Activated CD8-positive, alpha-beta memory T cell treated with anti-CD3 and anti-CD28 coated beads, Interleukin-2, amount 50 U/mL, for 1 hour (primary cell): Measurements from ENCODE around the gene UMAD1.
A peak's percentile ranks its signal among the peaks of the same experiment; 100 is the strongest.

Source experiments
- DNase-seq: peaks from one replicate; pipeline ENCODE4 v3.0.0-alpha.2; 2020; ENCODE audit errors: extremely low read depth

The UMAD1 gene

GRCh38 chr7:7688956-7689355, 48.4 kb downstream of the UMAD1 start:
- DNase-seq = no peak

GRCh38 chr7:7693881-7694280, 53.3 kb downstream of the UMAD1 start:
- DNase-seq = no peak

GRCh38 chr7:7694542-7694941, 54.0 kb downstream of the UMAD1 start:
- DNase-seq = no peak

GRCh38 chr7:7695111-7695817, 54.7 kb downstream of the UMAD1 start:
- DNase-seq = no peak

GRCh38 chr7:7696458-7697119, 56.0 kb downstream of the UMAD1 start:
- DNase-seq = no peak

- no peak for DNase-seq
These were observed 58.4 kb downstream of the UMAD1 start for GRCh38 chr7:7698930-7699329.

- DNase-seq = no peak
These were observed 58.8 kb downstream of the UMAD1 start for GRCh38 chr7:7699380-7699779.

GRCh38 chr7:7699970-7700369, 59.4 kb downstream of the UMAD1 start:
- no peak for DNase-seq

GRCh38 chr7:7701527-7701926, 61.0 kb downstream of the UMAD1 start:
- DNase-seq = no peak

- no peak for DNase-seq
These were observed 62.3 kb downstream of the UMAD1 start for GRCh38 chr7:7702826-7703225.

- DNase-seq = no peak
These were observed 62.9 kb downstream of the UMAD1 start for GRCh38 chr7:7703427-7703826.

- DNase-seq = no peak
These were observed 64.3 kb downstream of the UMAD1 start for GRCh38 chr7:7704867-7705266.

GRCh38 chr7:7705318-7705717, 64.8 kb downstream of the UMAD1 start:
- no peak for DNase-seq

GRCh38 chr7:7706101-7706511, 65.6 kb downstream of the UMAD1 start:
- DNase-seq = no peak

GRCh38 chr7:7706556-7707172, 66.1 kb downstream of the UMAD1 start:
- DNase-seq = no peak

GRCh38 chr7:7707246-7707645, 66.7 kb downstream of the UMAD1 start:
- no peak for DNase-seq

GRCh38 chr7:7707806-7708205, 67.3 kb downstream of the UMAD1 start:
- no peak for DNase-seq

GRCh38 chr7:7709291-7709690, 68.7 kb downstream of the UMAD1 start:
- no peak for DNase-seq

GRCh38 chr7:7710469-7710868, 69.9 kb downstream of the UMAD1 start:
- no peak for DNase-seq

GRCh38 chr7:7713730-7714129, 73.2 kb downstream of the UMAD1 start:
- DNase-seq = no peak

- no peak for DNase-seq
These were observed 77.9 kb downstream of the UMAD1 start, which contains the start of gene RPA3 for GRCh38 chr7:7718492-7718891. TSS of gene RPA3 (minus strand) at chr7:7718607. CDS start at chr7:7640418, 78,189 bp downstream.

- peak; percentile 1 for DNase-seq
These were observed 78.7 kb downstream of the UMAD1 start for GRCh38 chr7:7719236-7719635.

GRCh38 chr7:7720193-7720592, 79.6 kb downstream of the UMAD1 start:
- no peak for DNase-seq
